GM21528 (cell line): Measurements from ENCODE around the gene PRDX2.
"Not testable (repeated sequence)": the region's sequence is repeated elsewhere in the genome, so short reads cannot be mapped to it uniquely, and the experiment has no call there.

ENCODE experiments used
- ATAC-seq: cut with Tn5 transposase; IDR thresholded peaks from one replicate; pipeline ENCODE4 v1.9.1; 2021; ENCODE audit warnings: mild to moderate bottlenecking, moderate library complexity; ENCODE audit not compliant: unreplicated experiment, low FRiP score

The PRDX2 gene

GRCh38 chr19:12801466-12802266, at the start of gene PRDX2, which contains the start of gene THSD8:
Gene PRDX2 (minus strand): TSS chr19:12801800. CDS start chr19:12801261, 539 bp downstream.
Gene THSD8 (plus strand): TSS chr19:12802069. CDS start chr19:12802072, 3 bp downstream.
- no peak for ATAC-seq

GRCh38 chr19:12847159-12848139, 45.8 kb upstream of the PRDX2 start:
- ATAC-seq, result peak; percentile 63

GRCh38 chr19:12846613-12847012, 45.0 kb upstream of the PRDX2 start:
- ATAC-seq, result not testable (repeated sequence)

- ATAC-seq, result no peak
These were observed 42.6 kb upstream of the PRDX2 start for GRCh38 chr19:12843999-12844732.

GRCh38 chr19:12843328-12843727, 41.7 kb upstream of the PRDX2 start:
- ATAC-seq, result no peak

- ATAC-seq, result no peak
These were observed 40.9 kb upstream of the PRDX2 start for GRCh38 chr19:12842511-12842910.

GRCh38 chr19:12841094-12841493, 39.5 kb upstream of the PRDX2 start:
- no peak for ATAC-seq

GRCh38 chr19:12840091-12841079, 38.8 kb upstream of the PRDX2 start:
- no peak for ATAC-seq

GRCh38 chr19:12838886-12839756, 37.5 kb upstream of the PRDX2 start:
- ATAC-seq, result no peak

- no peak for ATAC-seq
These were observed 36.7 kb upstream of the PRDX2 start, which contains the start of gene MAST1 for GRCh38 chr19:12838182-12838885. Gene MAST1 (plus strand): TSS chr19:12838515. CDS start chr19:12838573, 58 bp downstream.

GRCh38 chr19:12837225-12837624, 35.6 kb upstream of the PRDX2 start:
- no peak for ATAC-seq

- ATAC-seq, result no peak
These were observed 34.9 kb upstream of the PRDX2 start for GRCh38 chr19:12836529-12836863.

- ATAC-seq, result no peak
These were observed 33.6 kb upstream of the PRDX2 start for GRCh38 chr19:12834976-12835757.

GRCh38 chr19:12834566-12834943, 33.0 kb upstream of the PRDX2 start, which contains the start of gene RTBDN:
Gene RTBDN (minus strand): TSS chr19:12834579. CDS start chr19:12829979, 4,600 bp downstream.
- ATAC-seq, result no peak

GRCh38 chr19:12833738-12834565, 32.4 kb upstream of the PRDX2 start:
- ATAC-seq, result no peak

- no peak for ATAC-seq
These were observed 31.8 kb upstream of the PRDX2 start for GRCh38 chr19:12833418-12833737.
